ENCODE data around the gene BBIP1.

Gene BBIP1

GRCh38 chr10:110861476-110861875 lies 57.5 kb downstream of the BBIP1 start:
- H3K27ac ChIP-seq (ENCODE audit: low read depth, low read length): no peak overlapping the region
- H3K27me3 ChIP-seq (ENCODE audit: control insufficient read depth, insufficient read depth, low read length): no peaks in the 10 kb centered on the region
- no peak overlapping the region for H3K4me3 ChIP-seq (ENCODE audit: low read depth, low read length)
- no peak overlapping the region for H3K9ac ChIP-seq (ENCODE audit: low read depth, low read length)
- no peaks in the 10 kb centered on the region for H3K36me3 ChIP-seq (ENCODE audit: control insufficient read depth, insufficient read depth, low read length)
- H3K4me1 ChIP-seq (ENCODE audit: control insufficient read depth, insufficient read depth, low read length): no peaks in the 10 kb centered on the region
- H3K9me3 ChIP-seq (ENCODE audit: control insufficient read depth, insufficient read depth, low read length): no peaks in the 10 kb centered on the region

GRCh38 chr10:110860576-110861241 lies 58.3 kb downstream of the BBIP1 start:
- H3K4me1 ChIP-seq (ENCODE audit: control insufficient read depth, insufficient read depth, low read length): no peaks in the 10 kb centered on the region
- H3K9ac ChIP-seq (ENCODE audit: low read depth, low read length): no peak overlapping the region
- no peaks in the 10 kb centered on the region for H3K36me3 ChIP-seq (ENCODE audit: control insufficient read depth, insufficient read depth, low read length)
- no peaks in the 10 kb centered on the region for H3K9me3 ChIP-seq (ENCODE audit: control insufficient read depth, insufficient read depth, low read length)
- no peak overlapping the region for H3K4me3 ChIP-seq (ENCODE audit: low read depth, low read length)
- H3K27me3 ChIP-seq (ENCODE audit: control insufficient read depth, insufficient read depth, low read length): no peaks in the 10 kb centered on the region
- no peak overlapping the region for H3K27ac ChIP-seq (ENCODE audit: low read depth, low read length)

GRCh38 chr10:110859973-110860376 lies 59.0 kb downstream of the BBIP1 start:
- Histone ChIP-seq H3K27ac (ENCODE audit: low read depth, low read length) (no peak overlapping the region), H3K4me1 (ENCODE audit: control insufficient read depth, insufficient read depth, low read length) (no peaks in the 10 kb centered on the region), H3K9ac (ENCODE audit: low read depth, low read length) (no peak overlapping the region), H3K36me3 (ENCODE audit: control insufficient read depth, insufficient read depth, low read length) (no peaks in the 10 kb centered on the region), H3K27me3 (ENCODE audit: control insufficient read depth, insufficient read depth, low read length) (no peaks in the 10 kb centered on the region), H3K9me3 (ENCODE audit: control insufficient read depth, insufficient read depth, low read length) (no peaks in the 10 kb centered on the region), H3K4me3 (ENCODE audit: low read depth, low read length) (no peak overlapping the region)

- Histone ChIP-seq H3K27ac (ENCODE audit: low read depth, low read length) (no peak overlapping the region), H3K4me1 (ENCODE audit: control insufficient read depth, insufficient read depth, low read length) (no peaks in the 10 kb centered on the region), H3K4me3 (ENCODE audit: low read depth, low read length) (no peak overlapping the region), H3K9ac (ENCODE audit: low read depth, low read length) (no peak overlapping the region), H3K27me3 (ENCODE audit: control insufficient read depth, insufficient read depth, low read length) (no peaks in the 10 kb centered on the region), H3K9me3 (ENCODE audit: control insufficient read depth, insufficient read depth, low read length) (no peaks in the 10 kb centered on the region), H3K36me3 (ENCODE audit: control insufficient read depth, insufficient read depth, low read length) (no peaks in the 10 kb centered on the region)
Measured at GRCh38 chr10:110859206-110859972, 59.6 kb downstream of the BBIP1 start.

DNA sequence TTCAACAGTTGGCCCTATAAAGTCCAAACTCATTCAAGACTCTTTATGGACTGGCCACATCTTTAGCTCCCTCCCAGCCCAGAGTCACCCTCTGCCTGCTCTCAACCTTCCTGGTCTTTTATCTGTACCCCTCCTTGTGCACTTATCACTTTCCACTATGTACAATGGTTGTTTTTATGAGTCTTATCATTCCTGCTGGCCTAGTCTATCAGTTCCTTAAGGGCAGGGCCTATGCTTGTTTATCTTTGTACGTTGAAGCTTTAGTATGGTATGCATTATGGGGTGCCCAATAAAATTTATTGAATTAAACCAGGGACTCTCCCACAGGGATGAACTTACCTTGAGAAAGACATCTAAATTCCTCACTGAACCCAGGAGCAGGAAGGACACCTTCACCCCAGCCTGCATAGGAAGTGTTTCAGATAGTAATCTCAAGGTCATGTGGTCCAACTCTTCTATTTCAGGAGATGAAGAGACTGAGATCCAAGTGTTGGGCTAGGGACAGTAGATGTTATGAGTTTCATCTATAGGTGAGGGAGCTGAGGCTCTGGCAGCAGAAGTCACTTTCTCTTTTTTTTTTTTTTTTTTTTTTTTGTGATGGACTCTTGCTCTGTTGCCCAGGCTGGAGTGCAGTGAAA lies 60.6 kb downstream of the BBIP1 start:
- no peak overlapping the region for H3K9ac ChIP-seq (ENCODE audit: low read depth, low read length)
- H3K27ac ChIP-seq (ENCODE audit: low read depth, low read length): no peak overlapping the region
- no peak overlapping the region for H3K4me3 ChIP-seq (ENCODE audit: low read depth, low read length)
- no peaks in the 10 kb centered on the region for H3K36me3 ChIP-seq (ENCODE audit: control insufficient read depth, insufficient read depth, low read length)
- no peaks in the 10 kb centered on the region for H3K4me1 ChIP-seq (ENCODE audit: control insufficient read depth, insufficient read depth, low read length)
- H3K9me3 ChIP-seq (ENCODE audit: control insufficient read depth, insufficient read depth, low read length): no peaks in the 10 kb centered on the region
- no peaks in the 10 kb centered on the region for H3K27me3 ChIP-seq (ENCODE audit: control insufficient read depth, insufficient read depth, low read length)

- Histone ChIP-seq H3K9ac (ENCODE audit: low read depth, low read length) (no peak overlapping the region), H3K27me3 (ENCODE audit: control insufficient read depth, insufficient read depth, low read length) (no peaks in the 10 kb centered on the region), H3K9me3 (ENCODE audit: control insufficient read depth, insufficient read depth, low read length) (no peaks in the 10 kb centered on the region), H3K4me3 (ENCODE audit: low read depth, low read length) (no peak overlapping the region), H3K27ac (ENCODE audit: low read depth, low read length) (no peak overlapping the region), H3K36me3 (ENCODE audit: control insufficient read depth, insufficient read depth, low read length) (no peaks in the 10 kb centered on the region), H3K4me1 (ENCODE audit: control insufficient read depth, insufficient read depth, low read length) (no peaks in the 10 kb centered on the region)
Measured at GRCh38 chr10:110857265-110858171, 61.5 kb downstream of the BBIP1 start.

DNA sequence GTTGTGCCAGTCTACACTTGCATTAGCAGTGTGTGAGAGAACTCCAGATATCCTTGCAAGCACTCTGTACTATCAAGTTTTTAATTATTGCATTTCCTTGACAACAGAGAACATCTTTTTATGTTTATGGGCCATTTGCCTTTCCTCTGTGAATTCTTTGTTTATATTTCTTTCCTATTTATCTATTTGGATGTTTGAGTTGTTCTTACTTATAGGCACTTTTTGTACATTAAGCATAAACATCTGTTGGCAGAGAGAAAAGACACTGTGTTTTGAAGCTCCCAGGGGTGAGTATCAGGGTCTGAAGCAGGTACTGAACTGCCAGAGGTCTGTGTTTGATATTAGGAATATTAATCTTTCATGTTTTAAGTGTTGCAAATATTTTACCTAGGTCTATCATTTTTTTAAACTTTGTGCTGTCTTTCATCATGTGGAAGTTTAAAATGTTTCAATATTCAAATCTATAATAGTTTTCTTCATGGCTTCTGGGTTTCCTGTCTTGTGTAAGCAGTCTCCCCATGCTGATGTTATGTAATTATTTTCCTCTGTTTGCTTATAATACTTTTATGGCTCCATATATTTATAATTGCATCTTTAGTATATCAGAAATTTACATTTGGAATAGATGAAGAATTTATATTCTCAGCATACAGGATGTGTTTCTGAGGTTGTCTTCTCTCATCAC lies 64.9 kb downstream of the BBIP1 start:
- Histone ChIP-seq H3K4me3 (ENCODE audit: low read depth, low read length) (no peak overlapping the region), H3K27me3 (ENCODE audit: control insufficient read depth, insufficient read depth, low read length) (no peaks in the 10 kb centered on the region), H3K36me3 (ENCODE audit: control insufficient read depth, insufficient read depth, low read length) (no peaks in the 10 kb centered on the region), H3K9ac (ENCODE audit: low read depth, low read length) (no peak overlapping the region), H3K4me1 (ENCODE audit: control insufficient read depth, insufficient read depth, low read length) (no peaks in the 10 kb centered on the region), H3K27ac (ENCODE audit: low read depth, low read length) (no peak overlapping the region), H3K9me3 (ENCODE audit: control insufficient read depth, insufficient read depth, low read length) (no peaks in the 10 kb centered on the region)

DNA sequence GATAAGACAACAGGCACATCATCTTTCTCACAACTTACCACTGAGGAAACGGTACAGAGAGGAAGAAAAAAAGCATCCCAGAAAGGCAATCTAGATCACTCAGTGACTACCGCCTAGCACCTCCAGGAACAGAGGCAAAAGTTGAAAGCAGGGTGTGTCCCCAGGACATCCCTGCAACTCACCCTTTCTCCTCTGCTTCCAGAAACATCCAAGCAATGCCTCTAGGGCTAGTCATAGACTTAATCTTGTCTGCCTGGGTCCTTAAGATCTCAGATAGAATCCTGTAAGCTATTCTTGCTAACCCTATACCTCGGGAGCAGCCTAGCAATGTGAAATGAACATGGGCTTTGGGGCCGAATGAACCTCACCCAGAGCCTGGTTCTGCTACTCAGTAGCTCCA lies 66.0 kb downstream of the BBIP1 start:
- Histone ChIP-seq H3K9ac (ENCODE audit: low read depth, low read length) (no peak overlapping the region), H3K36me3 (ENCODE audit: control insufficient read depth, insufficient read depth, low read length) (no peaks in the 10 kb centered on the region), H3K9me3 (ENCODE audit: control insufficient read depth, insufficient read depth, low read length) (no peaks in the 10 kb centered on the region), H3K27me3 (ENCODE audit: control insufficient read depth, insufficient read depth, low read length) (no peaks in the 10 kb centered on the region), H3K27ac (ENCODE audit: low read depth, low read length) (no peak overlapping the region), H3K4me3 (ENCODE audit: low read depth, low read length) (no peak overlapping the region), H3K4me1 (ENCODE audit: control insufficient read depth, insufficient read depth, low read length) (no peaks in the 10 kb centered on the region)

DNA sequence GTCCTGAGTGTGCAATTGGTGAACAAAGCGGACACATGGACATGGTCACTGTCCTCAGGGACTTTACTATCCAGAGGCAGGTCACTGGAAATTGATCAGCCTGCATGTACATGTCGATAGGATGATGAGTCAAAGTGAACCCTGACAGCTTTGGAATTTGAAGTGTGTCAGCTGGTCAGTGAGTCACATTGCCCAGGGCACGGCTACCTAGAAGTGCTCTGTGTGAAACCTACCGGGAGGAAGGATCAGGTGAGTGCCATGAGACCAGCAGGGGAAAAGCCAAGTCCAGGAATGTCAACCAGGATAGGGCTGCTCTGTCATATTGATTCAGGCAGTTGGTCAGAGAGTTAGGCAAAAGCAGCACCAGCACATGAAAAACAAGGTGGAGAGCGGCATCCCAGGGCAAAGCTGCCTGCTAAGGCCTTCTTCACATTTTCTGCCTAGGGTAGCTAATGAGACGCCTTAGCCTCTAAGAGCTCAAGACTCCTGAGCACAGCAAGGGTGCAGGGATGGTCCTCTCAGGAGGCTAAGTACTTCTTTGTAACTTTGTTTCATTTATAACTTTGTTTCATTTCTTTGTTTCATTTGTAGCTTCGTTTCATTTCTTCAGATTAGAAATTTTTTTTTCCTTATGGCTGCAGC lies 66.6 kb downstream of the BBIP1 start:
- no peaks in the 10 kb centered on the region for H3K27me3 ChIP-seq (ENCODE audit: control insufficient read depth, insufficient read depth, low read length)
- H3K4me1 ChIP-seq (ENCODE audit: control insufficient read depth, insufficient read depth, low read length): no peaks in the 10 kb centered on the region
- no peak overlapping the region for H3K27ac ChIP-seq (ENCODE audit: low read depth, low read length)
- no peak overlapping the region for H3K9ac ChIP-seq (ENCODE audit: low read depth, low read length)
- H3K9me3 ChIP-seq (ENCODE audit: control insufficient read depth, insufficient read depth, low read length): no peaks in the 10 kb centered on the region
- H3K36me3 ChIP-seq (ENCODE audit: control insufficient read depth, insufficient read depth, low read length): no peaks in the 10 kb centered on the region
- H3K4me3 ChIP-seq (ENCODE audit: low read depth, low read length): no peak overlapping the region

GRCh38 chr10:110851020-110851612 lies 67.9 kb downstream of the BBIP1 start:
- Histone ChIP-seq H3K4me1 (ENCODE audit: control insufficient read depth, insufficient read depth, low read length) (no peaks in the 10 kb centered on the region), H3K27me3 (ENCODE audit: control insufficient read depth, insufficient read depth, low read length) (no peaks in the 10 kb centered on the region), H3K4me3 (ENCODE audit: low read depth, low read length) (no peak overlapping the region), H3K27ac (ENCODE audit: low read depth, low read length) (no peak overlapping the region), H3K36me3 (ENCODE audit: control insufficient read depth, insufficient read depth, low read length) (no peaks in the 10 kb centered on the region), H3K9me3 (ENCODE audit: control insufficient read depth, insufficient read depth, low read length) (no peaks in the 10 kb centered on the region), H3K9ac (ENCODE audit: low read depth, low read length) (no peak overlapping the region)
